HG02870 (cell line): ENCODE results near the gene NFKBIE.

Experiments used
- ATAC-seq: cut with Tn5 transposase; IDR thresholded peaks from one replicate; pipeline ENCODE4 v1.9.1; 2021; ENCODE audit warnings: mild to moderate bottlenecking, moderate library complexity; ENCODE audit not compliant: unreplicated experiment

NFKBIE gene

GRCh38 chr6:44260451-44261297, 4.7 kb downstream of the NFKBIE start:
- no peak for ATAC-seq

- no peak for ATAC-seq
Measured at GRCh38 chr6:44260011-44260410, 5.3 kb downstream of the NFKBIE start.

- ATAC-seq: no peak
Measured at GRCh38 chr6:44258921-44259320, 6.4 kb downstream of the NFKBIE start.

- ATAC-seq: no peak
Measured at GRCh38 chr6:44258325-44258863, 7.0 kb downstream of the NFKBIE start.

GRCh38 chr6:44257753-44258324, 7.5 kb downstream of the NFKBIE start:
- ATAC-seq: peak; percentile 17

GRCh38 chr6:44257025-44257752, 8.2 kb downstream of the NFKBIE start, which contains the start of gene SLC35B2:
SLC35B2 (minus strand) TSS chr6:44257528; CDS start chr6:44257410, 118 bp downstream.
- peak; percentile 32 for ATAC-seq

- no peak for ATAC-seq
Measured at GRCh38 chr6:44256775-44257024, 8.7 kb downstream of the NFKBIE start.

- no peak for ATAC-seq
Measured at GRCh38 chr6:44255871-44256774, 9.2 kb downstream of the NFKBIE start.

- no peak for ATAC-seq
Measured at GRCh38 chr6:44255105-44255808, 10.1 kb downstream of the NFKBIE start.

- ATAC-seq: no peak
Measured at GRCh38 chr6:44254191-44255104, 10.9 kb downstream of the NFKBIE start.

GRCh38 chr6:44253307-44254101, 11.8 kb downstream of the NFKBIE start:
- ATAC-seq: no peak

- no peak for ATAC-seq
Measured at GRCh38 chr6:44251576-44252524, 13.5 kb downstream of the NFKBIE start.

GRCh38 chr6:44250718-44251123, 14.6 kb downstream of the NFKBIE start:
- no peak for ATAC-seq

- no peak for ATAC-seq
Measured at GRCh38 chr6:44250067-44250717, 15.2 kb downstream of the NFKBIE start.

GRCh38 chr6:44249082-44249748, 16.1 kb downstream of the NFKBIE start:
- no peak for ATAC-seq

GRCh38 chr6:44248579-44248978, 16.8 kb downstream of the NFKBIE start:
- ATAC-seq: no peak
